NCI-H345 treated with DMSO at 0.1 percent for 48 hours (cell line): ENCODE measurements around the gene OR7G2.

Experiments
- DNase-seq: peaks from one replicate; lab custom pipeline; 2025; ENCODE audit not compliant: unreplicated experiment; lab: John Stamatoyannopoulos, UW

OR7G2 gene

DNA sequence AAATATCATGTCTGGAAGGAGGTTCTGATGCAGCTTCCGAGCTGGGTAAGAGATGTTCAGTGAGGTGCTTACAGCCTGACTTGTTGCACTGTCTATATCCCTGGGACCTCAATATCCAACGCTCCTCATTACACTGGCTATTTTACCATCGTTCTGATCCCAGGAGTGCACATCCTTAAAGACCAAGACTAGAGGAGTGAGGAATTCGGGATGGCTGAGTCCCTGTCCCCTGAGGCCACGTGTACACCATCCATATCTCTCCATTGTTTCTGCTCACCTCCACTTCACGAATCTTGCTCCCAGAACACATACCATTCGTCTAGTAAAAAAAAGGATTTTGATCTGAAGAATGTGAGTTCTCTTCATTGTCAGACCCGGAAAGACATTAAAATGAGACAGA lies at the start of gene OR7G2:
TSS of gene OR7G2 (minus strand) at position 101 of the 400 bp plus-strand sequence. CDS start 4,232 bp downstream, outside the sequence.
- DNase-seq, result no peak

DNA sequence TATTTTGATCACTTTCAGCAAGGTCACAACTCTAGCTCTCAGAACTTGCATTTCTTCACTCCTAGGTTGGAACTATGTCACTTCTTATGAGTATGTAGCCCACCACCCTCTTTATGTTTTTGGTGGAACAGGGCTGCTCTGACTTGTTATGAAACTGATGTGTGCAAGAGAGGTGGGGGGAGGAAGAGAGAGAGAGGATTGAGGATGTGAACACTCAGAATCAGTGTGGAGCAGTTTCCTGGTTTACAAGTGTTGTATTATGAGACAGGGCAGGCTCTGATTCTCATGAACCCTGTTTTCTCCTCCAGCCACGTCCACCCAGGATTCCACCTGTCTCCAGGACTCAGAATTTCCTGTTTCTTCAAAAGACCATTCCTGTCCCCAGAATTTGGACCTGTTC lies 49.0 kb upstream of the OR7G2 start:
- no peak for DNase-seq

DNA sequence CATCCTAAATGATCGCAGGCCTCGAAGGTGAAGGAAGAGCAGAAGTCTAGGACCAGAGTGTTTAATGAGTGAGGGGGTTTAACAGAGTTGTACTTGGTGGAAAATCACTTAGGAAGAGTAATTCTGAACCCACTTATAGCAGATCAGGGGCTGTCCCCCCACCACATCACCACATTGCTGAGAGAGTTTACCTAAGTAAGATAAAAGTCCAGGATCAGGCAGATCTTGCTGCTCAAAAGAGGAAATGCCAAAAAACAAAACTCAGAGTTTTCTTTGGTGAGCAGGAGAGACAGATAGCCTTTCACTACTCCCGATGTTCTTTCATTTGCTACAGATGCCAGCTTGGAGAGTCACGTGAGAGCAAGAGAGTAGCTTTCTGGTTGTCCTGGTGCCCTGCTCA lies 48.3 kb upstream of the OR7G2 start:
- DNase-seq, result no peak

DNA sequence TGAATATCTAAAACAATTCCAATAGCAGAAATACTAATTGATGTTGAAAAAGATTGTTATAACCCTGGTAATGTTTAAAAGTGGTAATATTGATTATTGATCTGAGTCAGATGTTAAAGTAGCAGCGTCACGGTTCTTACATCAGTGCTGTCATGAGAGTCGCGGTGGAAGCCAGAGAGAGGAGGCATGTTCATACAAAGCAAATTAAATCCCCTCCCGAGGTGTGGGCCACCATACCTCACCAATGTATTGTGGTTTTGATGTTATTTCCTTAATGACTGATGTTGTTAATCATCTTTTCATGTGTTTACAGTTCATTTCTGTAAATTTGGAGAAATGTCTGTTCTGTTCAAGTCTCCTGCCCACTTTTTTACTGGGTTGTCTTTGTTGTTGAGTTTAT lies 44.1 kb upstream of the OR7G2 start:
- no peak for DNase-seq

DNA sequence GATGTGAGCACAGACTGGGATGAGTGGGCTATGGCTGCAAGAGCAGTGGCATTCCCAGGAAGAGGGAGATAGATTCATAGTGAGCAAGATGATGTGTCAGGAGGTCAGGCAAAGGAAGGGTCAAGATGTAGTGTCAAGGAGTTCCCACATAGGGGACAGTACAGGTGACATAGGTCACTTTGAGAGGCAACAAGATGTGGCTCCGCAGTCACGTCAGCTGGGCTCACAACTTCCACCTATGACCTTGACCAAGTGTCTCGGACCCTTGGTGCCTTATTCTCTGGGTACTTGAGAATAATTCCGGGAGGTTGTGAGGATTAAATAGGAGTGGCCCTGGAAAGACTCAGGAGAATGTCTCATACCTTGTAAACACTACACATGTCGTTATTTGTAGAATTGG lies 43.4 kb upstream of the OR7G2 start:
- DNase-seq, result no peak

DNA sequence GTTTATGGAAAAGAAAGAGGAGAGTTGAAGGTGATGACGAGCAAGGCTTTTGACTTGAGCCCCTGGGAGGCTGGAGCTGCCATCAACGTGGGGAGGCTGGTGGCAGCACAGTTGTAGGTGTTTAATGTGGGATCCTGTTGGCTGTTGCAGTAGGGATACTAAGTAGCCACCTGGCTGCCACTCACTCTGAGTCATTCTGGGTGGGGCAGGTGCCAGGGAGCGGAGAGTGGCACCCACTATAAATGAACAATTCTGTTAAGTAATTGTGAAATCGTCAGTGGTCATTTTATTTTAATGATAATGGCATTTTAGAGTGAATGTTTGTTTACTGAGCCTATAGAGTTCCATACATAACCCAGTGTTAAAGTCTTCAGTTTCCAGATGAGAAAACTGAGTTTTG lies 42.7 kb upstream of the OR7G2 start:
- DNase-seq, result no peak

DNA sequence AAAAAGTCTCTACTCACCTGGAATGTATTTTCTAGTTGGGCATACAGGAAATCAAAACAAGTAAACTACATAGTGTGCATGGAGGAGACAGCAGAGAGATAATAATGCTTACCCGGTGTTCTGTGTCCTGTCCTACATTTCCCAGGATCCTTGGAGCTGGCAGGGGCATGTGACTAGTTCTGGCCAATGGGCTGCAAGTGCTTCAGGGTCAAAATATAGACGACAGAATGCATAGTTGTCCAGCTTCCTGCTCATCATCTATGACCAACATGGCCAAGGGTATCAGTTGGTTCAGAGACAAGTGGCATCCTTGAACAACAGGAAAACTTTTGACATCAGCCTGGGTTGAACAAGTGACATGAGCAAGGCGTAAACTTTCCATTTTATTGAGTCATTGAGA lies 41.4 kb upstream of the OR7G2 start:
- no peak for DNase-seq

DNA sequence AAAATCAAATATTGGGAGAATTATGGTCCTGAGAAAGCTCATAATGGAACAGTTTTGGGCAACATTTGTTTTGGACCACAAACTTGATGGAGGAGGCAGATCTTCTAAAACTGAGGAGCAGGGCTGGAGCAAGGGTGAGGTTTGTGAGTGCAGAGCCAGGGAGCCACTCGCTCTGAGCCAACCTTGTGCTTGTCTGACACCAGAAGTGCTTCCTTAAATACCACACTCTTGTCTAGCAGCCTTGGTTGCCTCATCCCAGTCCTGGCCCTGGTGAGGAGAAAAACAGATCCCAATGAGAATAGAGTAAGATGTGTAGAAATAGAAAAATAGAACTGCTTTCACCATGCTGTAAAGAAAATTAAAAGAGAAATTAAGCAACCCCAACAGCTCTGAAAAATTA lies 39.6 kb upstream of the OR7G2 start:
- no peak for DNase-seq

DNA sequence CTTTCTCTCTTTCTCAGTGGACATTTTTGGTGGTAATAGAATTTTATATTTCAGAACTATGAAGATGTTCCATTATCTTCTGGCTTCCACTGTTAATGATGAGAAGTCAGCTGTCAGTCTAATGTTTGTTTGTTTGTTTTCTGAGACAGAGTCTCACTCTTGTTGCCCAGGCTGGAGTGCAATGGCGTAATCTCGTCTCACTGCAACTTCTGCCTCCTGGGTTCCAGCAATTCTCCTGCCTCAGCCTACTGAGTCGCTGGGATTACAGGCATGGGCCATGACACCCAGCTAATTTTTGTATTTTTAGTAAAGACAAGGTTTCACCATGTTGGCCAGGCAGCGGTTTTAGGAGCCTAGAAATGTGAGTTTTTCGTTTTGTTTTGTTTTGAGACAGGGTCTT lies 37.6 kb upstream of the OR7G2 start:
- no peak for DNase-seq

DNA sequence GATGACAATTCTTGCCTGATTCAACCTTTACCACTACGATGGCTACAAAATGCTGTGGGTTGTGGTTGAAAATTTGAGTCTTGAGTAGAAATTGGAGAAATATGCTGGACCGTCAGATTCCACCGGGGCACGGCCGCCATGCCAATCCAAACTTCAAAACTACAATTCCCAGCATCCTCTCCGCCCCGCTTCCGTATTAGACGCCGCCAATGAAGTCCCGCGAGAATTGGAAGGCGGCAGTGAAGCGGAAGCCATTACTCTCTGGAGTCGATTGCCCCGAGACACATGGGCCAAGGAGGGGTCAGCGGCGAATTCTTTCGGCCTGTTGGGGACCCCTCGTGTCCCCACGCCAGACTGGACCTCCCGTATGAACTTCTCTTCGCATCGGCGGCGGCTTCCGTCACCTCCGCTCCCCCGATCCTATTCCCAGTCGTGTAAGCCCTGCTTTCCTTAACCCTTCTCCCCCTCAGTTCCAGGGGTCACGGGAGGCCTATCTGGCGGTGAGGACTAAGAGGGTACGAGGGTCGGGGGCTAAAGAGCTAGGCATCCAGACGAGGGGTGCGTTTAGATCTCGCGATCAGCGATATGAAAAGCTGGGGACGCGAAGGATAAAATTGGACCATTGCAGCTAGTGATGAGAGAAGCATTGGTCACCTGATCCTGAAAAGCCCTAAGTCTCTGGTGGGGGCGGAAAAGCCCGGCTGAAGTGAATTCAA lies 33.0 kb upstream of the OR7G2 start, which contains the start of gene ZNF317:
TSS of gene ZNF317 (plus strand) at position 239 of the 716 bp plus-strand sequence. CDS start 15,620 bp downstream, outside the sequence.
- DNase-seq, result peak; percentile 95

DNA sequence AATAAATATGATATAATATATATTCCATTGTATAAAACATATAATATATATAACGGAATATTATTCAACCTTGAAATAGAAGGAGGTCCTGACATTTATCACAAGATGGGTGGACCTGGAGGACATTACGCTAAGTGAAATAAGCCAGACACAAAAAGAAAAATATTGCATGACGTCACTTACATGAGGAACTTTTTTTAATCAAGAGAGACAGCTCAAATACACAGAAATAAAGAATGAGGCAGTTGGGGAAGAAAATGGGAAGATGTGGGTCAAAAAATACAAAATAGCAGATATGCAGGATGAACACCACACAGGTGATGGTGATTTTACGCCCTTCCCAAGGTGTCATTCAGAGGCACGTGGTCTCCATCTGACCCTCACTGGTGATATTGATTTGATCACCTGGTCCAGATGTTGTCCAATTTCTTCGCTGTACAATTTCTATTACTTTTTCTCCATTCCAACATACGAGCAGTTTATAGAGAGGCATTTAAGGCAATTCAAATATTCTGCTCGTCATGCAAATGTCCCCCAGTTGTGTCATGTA lies 32.4 kb upstream of the OR7G2 start:
- DNase-seq, result no peak

DNA sequence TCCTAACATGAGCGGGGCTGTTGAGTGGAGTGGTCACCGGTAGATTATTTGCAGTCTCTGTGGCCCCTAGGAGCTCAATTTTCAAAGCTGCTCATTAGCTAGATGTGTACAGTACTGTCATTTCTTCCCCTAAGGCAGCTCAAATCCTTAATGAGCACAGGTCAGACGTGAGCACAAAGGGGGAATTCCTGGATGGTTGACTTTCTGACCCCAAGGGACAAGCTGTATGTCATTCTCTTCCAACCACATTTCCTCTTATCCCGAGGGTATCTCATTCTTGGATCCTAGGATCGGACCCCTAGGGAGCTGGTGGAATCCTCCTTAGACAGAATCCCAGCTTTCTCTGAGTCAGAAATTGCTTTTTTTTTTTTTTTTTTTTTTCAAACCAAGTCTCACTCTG lies 25.1 kb upstream of the OR7G2 start:
- no peak for DNase-seq

DNA sequence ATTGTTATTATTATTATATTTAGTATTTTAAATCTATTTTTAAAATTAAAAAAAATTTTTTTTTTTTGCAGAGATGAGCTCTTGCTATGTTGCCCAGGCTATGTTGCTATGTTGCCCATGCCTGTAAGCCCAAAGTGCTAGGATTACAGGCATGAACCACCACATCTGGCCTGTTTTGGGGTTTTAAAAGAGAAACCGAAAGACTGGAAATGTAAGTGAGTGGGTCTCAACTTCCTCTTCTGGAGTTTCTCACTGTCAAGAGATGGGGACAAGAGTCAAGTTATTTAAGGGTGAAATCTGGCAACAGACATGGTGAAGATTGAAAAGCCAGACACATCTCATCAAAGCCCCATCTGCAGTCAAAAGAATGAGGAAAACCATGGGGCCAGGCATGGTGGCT lies 23.7 kb upstream of the OR7G2 start:
- DNase-seq, result no peak

DNA sequence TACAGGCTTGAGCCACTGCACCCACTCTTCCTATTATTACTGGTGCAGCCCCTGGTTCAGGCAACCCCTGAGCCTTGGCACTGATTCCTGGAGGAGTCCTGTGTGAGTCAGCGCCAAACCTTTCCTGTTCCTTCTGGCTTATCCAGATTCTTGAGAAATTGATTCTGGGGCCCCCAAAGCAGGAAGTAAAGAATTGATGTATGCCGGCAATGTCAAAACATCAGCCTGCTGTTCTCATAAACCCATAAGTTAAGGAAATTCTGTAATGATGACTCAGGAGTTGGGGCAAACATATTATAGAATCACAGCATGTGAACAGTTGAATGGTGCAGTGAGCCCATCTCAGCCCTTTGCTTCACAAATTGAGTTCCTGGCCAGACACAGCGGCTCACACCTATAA lies 20.9 kb upstream of the OR7G2 start:
- DNase-seq, result no peak

DNA sequence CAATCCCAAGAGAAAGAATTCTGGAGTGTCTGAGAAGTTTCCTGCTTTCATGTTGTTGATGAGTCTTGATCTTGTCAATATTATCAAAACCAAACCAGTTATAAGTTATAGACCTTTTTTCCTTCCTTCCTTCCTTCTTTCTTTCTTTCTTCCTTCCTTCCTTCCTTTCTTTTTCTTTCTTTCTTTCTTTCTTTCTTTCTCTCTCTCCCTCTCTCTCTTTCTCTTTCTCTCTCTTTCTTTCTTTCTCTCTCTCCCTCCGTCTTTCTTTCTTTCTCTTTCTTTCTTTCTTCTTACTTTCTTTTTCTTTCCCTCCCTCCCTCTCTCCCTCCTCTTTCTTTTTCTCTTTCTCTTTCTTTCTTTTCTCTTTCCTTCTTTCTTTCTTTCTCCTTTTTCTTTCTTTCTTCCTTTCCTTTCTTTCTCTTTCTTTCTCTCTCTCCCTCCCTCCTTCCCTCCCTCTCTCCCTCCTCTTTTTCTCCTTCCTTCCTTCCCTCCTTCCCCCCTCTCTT lies 19.7 kb upstream of the OR7G2 start, which contains the start of gene OR7G3:
TSS of gene OR7G3 (minus strand) at position 51 of the 506 bp plus-strand sequence. CDS start at position 51, 0 bp downstream.
- no peak for DNase-seq

DNA sequence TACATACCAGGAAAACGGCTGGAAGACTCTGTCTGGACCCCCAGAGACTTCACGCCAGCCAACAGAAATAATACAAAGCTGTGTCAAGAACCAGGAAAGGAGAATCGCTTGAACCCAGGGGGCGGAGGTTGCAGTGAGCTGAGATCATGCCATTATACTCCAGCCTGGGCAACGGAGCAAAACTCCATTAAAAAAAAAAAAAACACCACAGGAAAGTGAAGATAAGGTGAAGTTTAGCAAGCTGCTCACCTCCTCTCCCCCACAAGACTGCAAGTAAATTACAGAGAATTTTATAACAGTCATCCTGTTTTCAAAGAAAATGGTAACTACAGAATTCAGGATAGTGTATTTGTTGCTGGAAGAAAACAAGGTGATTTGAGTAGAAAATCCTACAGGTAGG lies 9.3 kb upstream of the OR7G2 start:
- no peak for DNase-seq

DNA sequence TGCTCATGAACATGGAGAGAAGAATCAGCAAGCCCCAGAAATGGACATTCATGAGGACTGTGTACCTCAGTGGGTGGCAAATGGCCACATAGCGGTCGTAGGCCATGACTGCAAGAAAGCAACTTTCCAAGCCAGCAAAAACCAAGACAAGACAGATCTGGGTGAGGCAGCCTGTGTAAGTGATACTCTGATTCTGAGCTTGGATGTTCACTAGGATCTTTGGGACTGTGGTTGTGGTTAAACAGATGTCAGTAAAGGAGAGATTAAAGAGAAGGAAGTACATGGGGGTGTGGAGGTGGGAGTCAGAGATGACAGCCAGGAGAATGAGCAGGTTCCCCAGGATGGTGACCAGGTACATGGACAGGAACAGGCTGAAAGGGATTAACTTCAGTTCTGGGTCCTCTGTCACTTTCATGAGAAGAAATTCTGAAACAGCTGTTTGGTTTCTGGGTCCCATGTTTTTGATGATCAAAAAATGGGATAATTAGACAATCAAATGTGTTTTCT lies 8.1 kb upstream of the OR7G2 start, which contains the start of gene OR7G1:
TSS of gene OR7G1 (minus strand) at position 457 of the 507 bp plus-strand sequence. CDS start at position 457, 0 bp downstream.
- DNase-seq, result no peak

DNA sequence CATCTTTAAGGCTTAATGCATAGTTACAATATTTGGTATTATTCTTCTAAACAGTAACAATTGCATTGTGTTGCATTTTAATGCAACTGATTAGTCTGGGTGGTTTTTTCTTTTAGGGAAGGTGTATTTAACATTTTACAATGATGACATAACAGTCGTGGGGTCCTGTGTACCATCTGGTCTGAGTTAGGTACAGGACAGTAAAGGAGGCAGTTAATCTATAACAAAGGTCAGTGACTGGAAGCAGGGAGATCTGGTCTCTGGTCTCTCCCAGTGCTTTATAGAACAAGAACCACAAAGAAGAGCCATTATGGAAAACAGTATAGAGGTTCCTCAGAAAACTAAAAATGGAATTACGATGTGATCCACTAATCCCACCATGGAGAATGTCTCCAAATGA lies 2.7 kb upstream of the OR7G2 start:
- DNase-seq, result no peak

DNA sequence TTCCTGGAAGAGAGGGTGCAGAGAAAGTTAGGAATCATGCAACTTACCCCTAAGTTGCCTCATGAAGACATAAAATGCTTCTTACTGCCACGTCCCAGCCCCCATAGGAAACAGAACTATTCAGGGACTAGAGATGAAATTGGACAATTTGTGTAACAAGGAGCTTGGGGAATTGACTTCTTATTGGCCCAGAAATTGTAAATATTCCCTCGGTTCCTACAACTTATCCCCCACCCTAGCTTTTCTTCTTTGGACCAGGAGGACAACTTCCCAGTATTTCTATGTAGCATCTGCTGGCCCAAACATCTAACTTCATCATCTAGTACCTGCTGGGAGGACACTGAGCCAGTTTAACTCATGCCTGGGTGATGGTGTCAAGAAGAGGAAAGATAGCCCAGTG lies 20.5 kb downstream of the OR7G2 start, which contains the start of gene OR1M1:
TSS of gene OR1M1 (plus strand) at position 301 of the 400 bp plus-strand sequence. CDS start 6,184 bp downstream, outside the sequence.
- DNase-seq, result no peak

DNA sequence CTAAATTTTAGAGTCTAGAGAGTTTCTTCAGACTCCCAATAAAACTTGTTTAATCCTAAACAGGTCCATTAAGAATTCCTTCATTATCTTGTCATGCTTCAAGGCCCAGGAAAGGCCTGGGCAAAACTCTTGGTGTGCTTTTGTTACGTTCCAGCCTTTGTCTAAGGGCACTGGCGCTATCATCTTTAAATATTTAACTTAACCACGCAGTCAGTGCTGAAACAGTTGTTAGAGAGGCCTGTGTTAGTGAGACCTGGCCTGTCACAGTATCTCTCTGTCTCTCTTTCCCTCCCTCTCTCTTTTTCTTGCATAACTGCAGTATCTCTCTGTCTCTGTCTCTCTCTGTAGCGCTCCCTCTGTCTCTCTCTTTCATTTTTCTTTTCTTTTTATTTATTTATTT lies 28.6 kb downstream of the OR7G2 start:
- no peak for DNase-seq

DNA sequence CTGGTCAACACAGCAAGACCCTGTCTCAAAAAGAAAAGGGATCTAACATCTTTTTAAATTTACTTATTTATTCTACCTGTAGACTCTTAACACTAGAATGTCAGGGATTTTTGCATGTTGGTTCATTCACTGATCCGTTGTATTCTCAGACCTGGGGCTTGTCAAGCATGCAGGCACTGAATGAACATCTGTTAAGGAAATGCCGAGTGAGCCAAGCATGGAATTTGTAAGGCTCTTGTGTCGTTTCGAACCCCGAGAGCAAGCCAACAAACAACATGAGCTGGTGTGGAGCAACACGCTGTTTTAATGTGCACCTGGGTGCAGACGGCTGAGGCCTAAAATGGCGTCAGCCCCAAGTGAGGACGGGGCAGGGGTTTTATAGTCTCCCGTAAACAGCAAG lies 30.4 kb downstream of the OR7G2 start:
- no peak for DNase-seq
